HepG2 (cell line): Measurements from ENCODE around the gene TMEM62. TPM values are rescaled to one million over a fixed set of nuclear protein-coding genes. Genes with fewer than 3 reads are reported as not detected.
A peak's percentile ranks its signal among the peaks of the same experiment; 100 is the strongest.

Experiments used
- AHR ChIP-seq: IDR thresholded peaks from 2 replicates; pipeline ENCODE4 v1.6.1; 2018; ENCODE audit warnings: missing genetic modification reagents, missing compliant biosample characterization
- ATF5 ChIP-seq: sonication (generic); formaldehyde crosslinking; IDR thresholded peaks from 2 replicates; pipeline ENCODE4 v1.4.0; 2020; ENCODE audit warnings: mild to moderate bottlenecking, low read depth, missing genetic modification reagents
- GPN1 ChIP-seq: sonication (generic); formaldehyde crosslinking; IDR thresholded peaks from 2 replicates; pipeline ENCODE4 v1.5.1; 2020; ENCODE audit warnings: missing genetic modification reagents, borderline replicate concordance
- HIVEP1 ChIP-seq: sonication (generic); formaldehyde crosslinking; IDR thresholded peaks from 2 replicates; pipeline ENCODE4 v1.4.0; 2020; ENCODE audit warnings: mild to moderate bottlenecking, missing genetic modification reagents
- KLF16 ChIP-seq, 2 experiments: sonication (generic) in 1 of 2; formaldehyde crosslinking in 1 of 2; IDR thresholded peaks; 2 replicates each; pipeline versions ENCODE4 v1.6.1 to v1.8.0; 2016 to 2023; ENCODE audit warnings: missing genetic modification reagents in 2 of 2, missing compliant biosample characterization in 1 of 2
- MAFK ChIP-seq, 2 experiments: IDR thresholded peaks in 1 of 2; conservative IDR thresholded peaks in 1 of 2; 2 replicates each; pipeline ENCODE4 v1.6.1; 2011; ENCODE audit warnings: improper control_type of control experiment in 2 of 2, low read length in 2 of 2
- MBNL3 ChIP-seq: fragments of 250-450 bp; sonication (Bioruptor Pico); conservative IDR thresholded peaks from 2 replicates; pipeline ENCODE4 v1.8.0; 2022; ENCODE audit warnings: mild to moderate bottlenecking, inconsistent platforms
- MIER2 ChIP-seq: IDR thresholded peaks from 2 replicates; pipeline ENCODE4 v1.6.1; 2016; ENCODE audit warnings: missing biosample characterization, missing genetic modification reagents
- MIER3 ChIP-seq: IDR thresholded peaks from 2 replicates; pipeline ENCODE4 v1.6.1; 2016; ENCODE audit warnings: missing compliant biosample characterization, borderline replicate concordance
- NONO ChIP-seq, 2 experiments: fragments of 450-650 bp in 1 of 2; sonication (generic) in 1 of 2; formaldehyde crosslinking in 1 of 2; IDR thresholded peaks in 1 of 2; conservative IDR thresholded peaks in 1 of 2; 2 replicates each; pipeline versions ENCODE4 v1.6.1 to v1.8.0; 2017 to 2022; ENCODE audit warnings: mild to moderate bottlenecking in 1 of 2, missing genetic modification reagents in 1 of 2, moderate library complexity in 1 of 2
- PHF8 ChIP-seq: sonication (generic); formaldehyde crosslinking; IDR thresholded peaks from 2 replicates; pipeline ENCODE4 v1.5.0; 2020; ENCODE audit warnings: missing genetic modification reagents
- RCOR2 ChIP-seq: IDR thresholded peaks from 2 replicates; pipeline ENCODE4 v1.6.1; 2016; ENCODE audit warnings: missing biosample characterization, missing genetic modification reagents
- RERE ChIP-seq: IDR thresholded peaks from 2 replicates; pipeline ENCODE4 v1.6.1; 2016; ENCODE audit warnings: low read depth, missing genetic modification reagents, missing compliant biosample characterization
- RNF2 ChIP-seq: fragments of 450-650 bp; conservative IDR thresholded peaks from 2 replicates; pipeline ENCODE4 v1.6.1; 2016; ENCODE audit warnings: low read depth
- RNF219 ChIP-seq: sonication (generic); formaldehyde crosslinking; IDR thresholded peaks from 2 replicates; pipeline ENCODE4 v1.5.0; 2020; ENCODE audit warnings: mild to moderate bottlenecking, missing genetic modification reagents
- SATB2 ChIP-seq: sonication (generic); formaldehyde crosslinking; IDR thresholded peaks from 2 replicates; pipeline ENCODE4 v1.5.0; 2020; ENCODE audit warnings: missing genetic modification reagents
- TBX2 ChIP-seq: sonication (generic); formaldehyde crosslinking; IDR thresholded peaks from 2 replicates; pipeline ENCODE4 v1.5.0; 2020; ENCODE audit warnings: missing genetic modification reagents, mild to moderate bottlenecking, borderline replicate concordance
- ZBTB1 ChIP-seq: sonication (generic); formaldehyde crosslinking; IDR thresholded peaks from 2 replicates; pipeline ENCODE4 v1.4.0; 2020; ENCODE audit warnings: missing genetic modification reagents, borderline replicate concordance
- ZNF292 ChIP-seq: sonication (generic); formaldehyde crosslinking; IDR thresholded peaks from 2 replicates; pipeline ENCODE4 v1.8.1; 2022; ENCODE audit warnings: mild to moderate bottlenecking, low read depth, missing genetic modification reagents, borderline replicate concordance
- ZNF343 ChIP-seq: sonication (generic); formaldehyde crosslinking; IDR thresholded peaks from 2 replicates; pipeline ENCODE4 v1.4.0; 2020; ENCODE audit warnings: mild to moderate bottlenecking, missing genetic modification reagents
- ZNF891 ChIP-seq: sonication (generic); formaldehyde crosslinking; IDR thresholded peaks from 2 replicates; pipeline ENCODE4 v1.5.0; 2020; ENCODE audit warnings: mild to moderate bottlenecking, missing genetic modification reagents
- polyA plus RNA-seq, 8 experiments: library from polyadenylated mRNA; depleted of rRNA in 3 of 8; stranded (reverse) in 7 of 8; unstranded in 1 of 8; fragments of >200 nt; fragmentation: Illumina TruSeq in 4 of 8; extraction: Trizol in 4 of 8; gene quantifications; 2 replicates each; pipeline versions ENCODE4 v1.2.1 to v1.2.3, GENCODE V29; 2011 to 2016; ENCODE audit warnings: low read depth in 4 of 8, missing spikeins in 1 of 8, mixed read lengths in 1 of 8; ENCODE audit not compliant: insufficient read depth in 1 of 8
- total RNA-seq, 5 experiments: library from RNA; depleted of rRNA; stranded (reverse); fragments of >200 nt; fragmentation: Illumina TruSeq; extraction: Trizol; gene quantifications; 2 replicates each; pipeline ENCODE4 v1.2.3, GENCODE V29; 2016; ENCODE audit warnings: low read depth in 1 of 5

The TMEM62 gene
- total and polyA plus RNA-seq, 2 of the 13 experiments (the other 11 are each of a cell fraction or from before 2014, with no cell fraction given), result 14.2 to 20.9 TPM

GRCh38 chr15:43185157-43186002 lies 52.0 kb downstream of the TMEM62 start, which contains the start of gene CCNDBP1 (continued):
- TF ChIP-seq RERE (CRISPR knock-in tag), result 0 out of 2 replicates have a peak, but pooled peaks have one; percentile 42
- TF ChIP-seq RCOR2, result no peak
- TF ChIP-seq MIER2 (CRISPR knock-in tag), result no peak
- 0 out of 2 replicates have a peak, but pooled peaks have one; percentile 29 for TF ChIP-seq RNF2
- peak; percentile 78; the same call in 1 of the 2 replicates for TF ChIP-seq MIER3 (CRISPR knock-in tag)
- TF ChIP-seq PHF8 (CRISPR knock-in tag), result peak; percentile 96
- TF ChIP-seq AHR (CRISPR knock-in tag), result 0 out of 2 replicates have a peak, but pooled peaks have one; percentile 22
- TF ChIP-seq NONO (IDR thresholded peaks at IDR 0.05), result no peak
- TF ChIP-seq NONO (CRISPR knock-in tag; conservative IDR thresholded peaks at IDR 0.05), result peak; percentile 86
- TF ChIP-seq HIVEP1, result no peak
- TF ChIP-seq ZNF292 (CRISPR knock-in tag), result peak; percentile 69; the same call in 1 of the 2 replicates
- TF ChIP-seq RNF219 (CRISPR knock-in tag), result no peak
- TF ChIP-seq GPN1, result no peak
- no peak; the same call in 1 of the 2 replicates for TF ChIP-seq ATF5
- TF ChIP-seq KLF16 (CRISPR knock-in tag; IDR thresholded peaks at IDR 0.05), result peak in 1 of 2 experiments; percentile 74; a peak in 2 of 4 replicates
- no peak for TF ChIP-seq MAFK (conservative IDR thresholded peaks at IDR 0.05 in 1 of 2, IDR thresholded peaks at IDR 0.05 in 1 of 2; ENCODE audit: low read length in 2 of 2)
- 0 out of 2 replicates have a peak, but pooled peaks have one; percentile 49 for TF ChIP-seq ZNF343
- TF ChIP-seq ZBTB1 (CRISPR knock-in tag), result no peak
- TF ChIP-seq SATB2 (CRISPR knock-in tag), result no peak
- TF ChIP-seq TBX2 (CRISPR knock-in tag), result peak; percentile 84; the same call in 1 of the 2 replicates
- no peak for TF ChIP-seq ZNF891 (CRISPR knock-in tag)
- no peak for TF ChIP-seq MBNL3 (CRISPR knock-in tag)
